NCI-H82 treated with DMSO at 0.1 percent for 48 hours (cell line): Measurements from ENCODE around the gene LUZP2.

Source experiments
- DNase-seq: peaks from one replicate; lab custom pipeline; 2025; ENCODE audit not compliant: unreplicated experiment; lab: John Stamatoyannopoulos, UW

The LUZP2 gene

DNA sequence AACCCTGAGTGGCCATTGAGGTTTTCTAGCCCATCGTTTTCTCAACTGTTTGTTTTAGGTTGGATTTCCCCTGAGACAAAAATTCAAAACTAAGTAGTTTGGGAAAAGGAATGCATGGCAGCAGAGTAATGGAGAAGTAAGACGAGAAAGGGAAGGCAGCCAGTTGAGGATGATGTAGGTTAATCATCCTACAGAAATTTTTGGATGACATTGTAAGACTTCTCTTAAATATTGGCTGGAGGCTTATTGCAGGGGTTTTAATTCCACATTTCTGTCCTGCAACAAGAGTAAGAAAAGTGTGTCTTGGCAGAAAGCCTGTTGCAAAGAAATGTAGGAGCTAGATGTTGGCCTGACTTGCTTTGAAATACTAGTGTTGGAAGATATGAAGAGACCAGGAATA is 308.8 kb downstream of the LUZP2 start:
- no peak for DNase-seq

DNA sequence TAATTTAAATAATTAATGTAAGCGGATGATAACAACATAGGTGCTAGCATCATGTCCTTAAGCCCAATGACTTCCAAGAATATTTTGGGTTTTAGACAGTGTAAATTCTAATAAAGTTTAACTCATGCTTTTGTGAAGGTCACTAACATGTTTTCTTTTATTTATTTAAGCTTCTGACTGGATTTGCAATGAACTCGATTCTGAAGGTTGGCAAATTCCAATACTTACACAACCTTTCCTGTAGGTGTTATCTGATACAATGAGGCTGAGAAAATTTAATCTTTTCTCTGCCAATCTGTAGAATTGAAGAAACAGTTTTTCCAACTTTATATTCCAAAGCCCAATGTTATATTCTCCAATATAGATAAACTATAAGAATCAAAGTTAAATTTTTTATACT is 311.3 kb downstream of the LUZP2 start:
- no peak for DNase-seq

DNA sequence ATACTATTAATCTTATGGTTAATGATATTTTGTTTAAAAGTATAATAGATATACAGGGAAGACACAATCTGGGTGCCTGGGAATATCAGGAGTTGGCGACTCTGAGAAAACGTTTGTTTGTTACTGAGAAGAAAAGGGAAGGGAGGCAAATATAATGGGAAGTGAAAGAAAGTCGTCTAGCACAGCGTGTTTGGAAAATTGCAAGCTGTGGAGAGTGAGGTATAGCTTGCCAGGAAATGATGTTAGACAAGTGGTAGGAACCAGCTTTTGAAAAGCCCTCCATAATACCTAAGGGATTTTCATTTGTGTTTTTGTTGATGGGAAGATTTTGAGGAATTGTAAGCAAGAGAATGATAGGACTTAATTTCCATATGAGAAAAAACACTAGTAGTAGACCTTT is 322.2 kb downstream of the LUZP2 start:
- no peak for DNase-seq

DNA sequence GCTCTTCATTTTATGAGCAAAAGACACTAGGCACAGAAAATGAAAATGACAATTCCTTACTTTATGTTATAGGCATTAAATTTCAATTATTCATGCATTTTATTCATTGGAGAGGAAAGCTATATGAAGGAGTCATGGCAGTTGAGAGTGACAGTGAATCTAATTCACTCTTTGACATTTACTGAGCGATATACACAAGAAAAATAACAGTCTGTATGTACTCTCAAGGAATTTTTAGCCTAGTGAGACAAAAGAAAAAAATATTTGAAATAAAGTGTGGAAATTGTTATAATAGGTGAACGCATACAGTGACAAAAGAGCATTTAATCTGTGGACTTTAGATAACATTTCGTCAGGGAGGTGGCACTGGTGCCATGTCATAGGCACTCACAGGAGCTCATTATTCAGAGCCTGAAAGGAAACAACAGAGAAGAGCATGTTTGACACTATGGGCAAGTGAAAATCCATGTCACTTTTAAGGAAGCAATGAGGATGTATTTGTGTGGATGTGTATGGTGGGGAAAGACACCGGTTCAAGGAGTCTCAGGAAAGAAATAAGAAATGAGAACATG is 323.1 kb downstream of the LUZP2 start:
- no peak for DNase-seq

DNA sequence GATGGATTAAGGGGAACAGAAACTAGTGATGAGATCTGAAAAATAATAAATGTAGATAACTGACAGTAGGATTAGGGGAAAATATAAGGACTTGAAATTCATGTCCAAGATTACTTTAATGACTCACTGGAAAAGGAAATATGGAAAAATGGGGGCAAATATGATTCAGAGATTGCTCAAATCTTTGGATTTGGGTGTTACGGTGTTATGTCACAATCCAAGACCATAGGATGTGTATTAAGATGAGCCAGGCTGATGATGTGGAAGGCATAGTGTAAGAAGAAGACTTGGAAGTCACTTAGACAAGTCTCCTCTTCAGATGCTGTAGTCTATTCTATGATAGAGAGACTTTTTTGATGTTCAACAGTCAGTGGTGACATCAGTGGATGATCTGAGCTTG is 323.7 kb downstream of the LUZP2 start:
- DNase-seq = no peak

DNA sequence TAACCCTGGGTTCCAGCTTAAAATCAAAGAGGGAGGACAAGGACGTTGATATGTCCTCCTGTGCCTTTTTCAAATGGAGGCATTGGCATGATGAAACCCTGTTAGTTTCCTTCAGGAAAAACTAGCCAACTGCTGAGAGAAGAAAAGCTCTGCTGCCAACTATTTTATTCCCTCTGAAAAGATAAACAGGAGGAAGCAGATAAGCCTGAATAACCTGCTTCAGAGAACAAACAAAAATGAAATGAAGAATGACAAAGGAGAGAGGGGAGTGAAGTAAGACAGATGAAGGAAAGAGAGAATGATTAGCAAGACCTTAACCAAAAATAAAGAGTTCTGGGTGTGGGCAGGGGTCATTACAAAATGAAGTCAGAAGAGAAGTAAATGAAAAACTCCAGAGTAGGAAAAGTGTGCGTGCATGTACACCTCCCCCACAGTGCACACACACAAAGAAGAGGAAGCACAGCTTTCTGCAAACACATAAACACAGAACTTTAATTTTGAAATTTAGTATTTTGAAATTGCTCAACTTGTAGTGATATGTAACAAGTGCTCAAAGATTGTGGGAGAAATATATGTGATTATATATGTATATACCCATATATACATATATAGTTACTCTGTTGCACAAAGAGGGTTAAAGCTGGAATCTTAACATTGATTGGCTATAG is 332.2 kb downstream of the LUZP2 start:
- DNase-seq = no peak

DNA sequence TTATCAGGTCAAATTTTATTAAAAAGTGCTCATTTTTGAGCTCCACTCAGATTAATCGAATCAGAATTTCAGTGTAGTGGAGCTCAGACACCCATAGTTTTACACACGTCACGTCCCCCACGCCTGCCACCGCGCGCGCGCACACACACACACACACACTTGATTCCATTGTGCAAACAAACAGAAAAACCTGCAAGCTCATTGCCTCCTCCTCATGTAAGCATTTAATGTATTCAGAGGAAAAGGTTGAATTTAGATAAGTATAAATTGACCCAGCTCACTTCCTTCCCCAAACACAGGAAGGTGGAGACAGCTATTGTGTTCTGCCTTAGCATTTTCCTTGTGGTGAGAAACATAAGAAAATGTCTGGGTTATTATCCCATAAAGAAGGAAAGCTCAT is 336.7 kb downstream of the LUZP2 start:
- DNase-seq = no peak

DNA sequence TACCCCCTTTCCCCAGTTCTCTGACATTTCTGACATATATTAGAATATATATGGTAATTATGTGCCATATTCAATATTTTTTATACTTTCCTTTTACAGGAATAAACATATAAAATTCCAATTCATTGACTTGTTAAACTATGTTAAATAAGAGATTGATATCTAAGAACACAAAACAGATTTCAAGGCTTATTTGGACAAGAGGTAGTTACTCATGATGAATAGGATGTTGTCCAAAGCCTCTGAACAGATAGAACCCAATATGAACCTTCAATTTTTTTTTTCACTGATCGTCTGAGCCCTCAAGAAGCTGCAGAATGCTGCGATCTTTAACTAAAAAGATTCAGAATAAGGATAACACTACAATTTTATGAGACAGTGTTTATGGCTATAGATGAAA is 340.3 kb downstream of the LUZP2 start:
- no peak for DNase-seq

DNA sequence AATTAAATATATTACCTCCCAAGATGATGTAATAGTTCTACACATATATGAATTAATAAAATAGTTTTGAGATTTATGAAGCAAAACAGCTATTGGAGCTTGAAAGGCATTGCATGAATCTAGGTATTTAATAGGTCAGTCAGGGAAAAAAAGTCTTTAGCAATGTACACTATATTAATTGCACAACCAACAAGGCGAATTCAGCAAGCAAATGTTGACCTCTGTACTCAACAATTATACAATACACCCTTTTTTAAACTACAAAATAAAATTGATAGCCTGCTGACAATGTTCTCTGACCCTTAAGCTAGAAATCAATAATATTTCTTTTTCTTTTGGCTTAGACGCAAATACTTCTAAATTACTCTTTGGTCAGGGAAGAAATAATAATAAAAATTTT is 345.5 kb downstream of the LUZP2 start:
- no peak for DNase-seq

DNA sequence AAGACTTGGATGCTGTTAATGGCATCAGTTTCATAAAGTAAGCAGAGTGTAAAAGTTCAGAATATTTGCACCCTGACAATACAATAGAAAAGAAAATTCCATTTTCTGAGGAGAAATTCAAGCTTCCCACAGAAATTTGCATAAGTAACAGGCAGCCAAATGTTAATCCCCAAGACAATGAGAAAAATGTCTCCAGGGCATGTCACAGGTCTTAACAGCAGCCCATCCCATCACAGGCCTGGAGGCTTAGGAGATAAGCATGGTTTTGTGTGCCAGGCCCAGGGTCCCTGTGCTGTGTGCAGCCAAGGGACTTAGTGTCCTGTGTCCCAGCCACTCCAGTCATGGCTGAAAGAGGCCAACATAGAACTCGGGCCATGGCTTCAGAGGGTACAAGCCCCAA is 347.6 kb downstream of the LUZP2 start:
- DNase-seq = no peak

DNA sequence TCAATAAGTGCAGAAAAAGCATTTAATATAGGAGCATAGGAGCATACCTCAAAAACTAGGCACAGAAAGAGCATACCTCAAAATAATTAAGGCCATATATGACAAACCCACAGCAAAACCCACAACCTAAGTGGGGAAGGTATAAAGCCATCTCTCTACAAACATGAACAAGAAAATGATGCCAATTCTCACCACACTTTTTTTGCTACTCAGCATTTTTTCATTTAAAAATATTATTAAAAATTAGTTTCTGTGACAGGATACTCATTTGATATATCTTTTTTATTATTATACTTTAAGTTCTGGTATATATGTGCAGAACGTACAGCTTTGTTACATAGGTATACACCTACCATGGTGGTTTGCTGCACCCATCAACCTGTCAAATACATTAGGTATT is 352.0 kb downstream of the LUZP2 start:
- no peak for DNase-seq

DNA sequence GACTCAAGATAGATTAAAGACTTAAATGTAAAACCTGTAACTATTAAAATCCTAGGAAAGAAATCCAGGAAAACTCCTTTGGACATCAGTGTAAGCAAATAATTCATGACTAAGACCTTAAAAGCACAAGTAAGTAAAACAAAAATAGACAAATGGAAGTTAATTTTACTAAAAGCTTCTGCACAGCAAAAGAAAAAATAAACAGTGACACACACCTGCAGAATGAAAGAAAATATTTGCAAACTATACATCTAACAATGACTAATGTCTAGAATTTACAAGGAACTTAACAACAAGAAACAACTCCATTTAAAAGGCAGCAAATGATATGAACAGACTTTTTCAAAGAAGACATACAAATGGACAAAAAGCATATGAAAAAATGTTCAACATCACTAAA is 359.1 kb downstream of the LUZP2 start:
- no peak for DNase-seq

DNA sequence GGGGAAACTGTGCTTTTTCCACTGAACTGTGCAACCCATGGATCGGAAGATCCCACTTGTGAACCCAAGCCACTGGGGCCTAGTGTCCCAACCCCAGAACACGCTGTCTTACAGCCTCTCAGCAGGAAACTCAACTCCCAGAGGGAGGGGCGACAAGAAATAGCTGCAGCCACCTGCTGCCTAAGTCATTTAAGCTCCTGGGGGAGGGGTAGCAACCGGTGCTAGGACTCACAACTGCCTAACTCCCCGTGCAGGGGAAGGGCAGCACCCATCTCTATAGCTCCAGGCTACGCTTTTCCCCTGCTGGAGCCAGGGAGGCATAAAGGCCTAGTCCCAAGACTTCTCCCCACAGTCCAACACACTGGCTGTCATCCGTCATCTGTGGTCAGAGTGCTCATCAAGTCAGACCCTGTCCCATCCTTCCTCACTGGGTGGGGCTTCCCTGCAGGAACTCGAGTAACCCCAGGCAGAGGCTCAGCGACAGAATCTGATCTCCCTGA is 363.0 kb downstream of the LUZP2 start:
- no peak for DNase-seq

DNA sequence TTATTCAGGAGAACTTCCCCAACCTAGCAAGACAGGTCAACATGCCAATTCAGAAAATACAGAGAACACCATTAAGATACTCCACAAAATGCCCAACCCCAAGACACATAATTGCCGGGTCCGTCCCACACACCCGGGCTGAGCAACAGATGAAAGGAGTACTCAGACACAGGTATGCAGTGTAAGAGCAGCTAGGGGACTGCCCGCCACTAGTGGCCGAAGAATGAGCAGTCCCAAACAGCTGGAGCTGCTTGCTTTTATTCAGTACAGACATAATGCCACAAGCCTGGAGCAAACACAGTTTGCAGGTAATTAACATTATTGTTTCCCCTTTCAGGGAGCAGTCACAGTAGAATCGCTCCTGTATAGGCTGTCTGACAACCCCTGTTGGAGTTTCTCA is 364.6 kb downstream of the LUZP2 start:
- no peak for DNase-seq

DNA sequence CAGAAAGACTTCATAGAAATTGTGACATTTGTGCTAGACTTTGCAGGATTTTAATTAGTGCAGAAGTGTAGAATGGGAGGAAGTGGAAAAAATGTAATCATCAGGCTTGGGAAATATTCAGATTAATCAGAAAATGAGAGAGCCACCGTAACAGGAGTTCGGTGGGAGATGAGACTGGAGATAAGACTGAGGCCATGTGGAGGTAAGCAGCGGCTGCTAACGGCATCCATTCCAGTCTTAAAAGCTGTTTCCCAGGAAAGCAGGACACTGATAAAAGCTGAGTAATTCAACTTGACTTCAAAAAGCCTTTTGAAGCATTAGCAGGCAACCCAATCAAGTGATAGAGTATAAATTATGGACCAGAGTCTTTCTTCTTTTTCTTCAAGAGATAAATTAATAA is 369.9 kb downstream of the LUZP2 start:
- no peak for DNase-seq

DNA sequence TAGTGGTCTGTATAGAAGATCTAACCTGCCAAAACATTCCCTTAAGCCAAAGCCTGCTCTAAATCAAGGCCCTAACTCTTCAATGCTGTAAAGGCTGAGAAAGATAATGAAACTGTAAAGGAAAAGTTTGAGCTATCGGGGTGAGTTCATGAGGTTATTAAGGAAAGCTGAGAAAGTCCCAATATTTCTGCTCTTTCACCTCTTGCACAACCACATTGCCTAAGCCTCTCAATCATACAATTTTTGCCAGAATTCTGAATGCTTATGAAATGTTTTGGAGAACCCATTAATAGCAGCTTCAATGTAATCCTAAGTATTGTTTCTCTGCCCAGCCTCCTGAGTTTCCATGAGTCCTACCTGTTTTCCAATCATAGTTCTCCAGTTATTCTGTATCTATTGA is 373.2 kb downstream of the LUZP2 start:
- DNase-seq = no peak

DNA sequence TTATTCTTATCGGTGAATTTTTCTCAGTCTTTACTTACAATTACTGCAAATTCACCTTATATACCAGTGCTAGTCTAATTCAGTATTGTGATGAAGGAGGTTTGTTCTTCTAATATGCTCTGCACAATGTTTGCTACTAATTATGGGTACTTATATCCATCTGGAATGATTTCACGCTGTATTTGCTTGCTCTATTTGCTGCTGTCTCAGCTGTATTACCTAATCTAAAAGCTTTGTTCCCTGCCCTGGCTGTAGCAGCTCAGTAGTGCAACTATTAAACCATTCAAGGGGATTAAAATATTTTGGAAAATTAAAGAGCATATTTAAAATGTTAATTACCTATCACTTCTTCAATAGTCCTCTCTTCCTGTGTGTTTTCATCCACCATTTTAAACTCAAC is 375.3 kb downstream of the LUZP2 start:
- no peak for DNase-seq

DNA sequence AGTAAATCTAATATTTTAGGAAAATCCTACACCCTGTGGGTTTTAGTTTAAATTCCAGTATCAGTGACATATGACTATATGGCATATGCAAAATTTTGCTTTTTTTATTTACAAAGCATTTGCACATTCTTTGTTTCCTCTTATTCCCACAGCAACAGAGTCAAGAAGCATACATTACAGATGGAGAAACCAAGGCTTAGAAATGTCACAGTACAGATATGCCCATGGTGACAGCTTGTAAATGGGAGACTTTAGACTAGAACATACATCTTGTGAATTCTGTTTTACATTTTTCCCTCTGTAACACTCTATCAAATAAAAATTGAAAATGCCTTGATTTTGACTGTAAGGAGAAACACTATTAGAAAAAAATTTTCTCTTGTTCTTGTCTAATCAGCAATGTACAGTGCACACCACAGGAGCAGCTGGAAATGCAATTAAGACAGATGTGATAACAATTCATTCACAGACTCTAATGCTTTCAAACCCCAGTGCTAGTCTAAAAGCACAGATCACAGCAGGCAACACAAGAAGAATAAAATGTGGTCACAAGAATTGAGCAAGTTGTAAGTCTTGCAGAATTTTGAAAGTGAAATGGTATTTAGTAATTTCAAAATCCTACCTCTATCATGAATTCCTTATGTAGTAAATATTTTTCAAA is 375.9 kb downstream of the LUZP2 start:
- DNase-seq = no peak

DNA sequence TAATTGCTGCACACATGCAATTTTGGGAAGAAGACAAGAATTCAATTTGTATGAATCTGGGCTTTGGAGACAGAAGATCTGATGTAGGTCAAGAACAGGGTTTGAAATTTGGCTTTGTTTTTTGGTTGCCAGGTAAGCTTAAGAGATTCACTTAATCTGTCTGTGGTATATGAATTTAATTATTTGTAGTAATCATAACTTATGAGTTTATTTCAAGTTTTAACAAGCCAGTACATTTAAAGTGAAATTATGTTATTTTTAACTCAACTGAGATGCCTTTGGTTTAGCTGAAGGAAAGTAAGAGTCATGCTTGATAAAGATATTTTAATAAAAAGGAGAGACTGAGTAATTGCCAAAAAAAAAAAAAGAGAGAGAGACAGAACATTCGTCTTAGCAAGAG is 384.1 kb downstream of the LUZP2 start:
- DNase-seq = no peak

DNA sequence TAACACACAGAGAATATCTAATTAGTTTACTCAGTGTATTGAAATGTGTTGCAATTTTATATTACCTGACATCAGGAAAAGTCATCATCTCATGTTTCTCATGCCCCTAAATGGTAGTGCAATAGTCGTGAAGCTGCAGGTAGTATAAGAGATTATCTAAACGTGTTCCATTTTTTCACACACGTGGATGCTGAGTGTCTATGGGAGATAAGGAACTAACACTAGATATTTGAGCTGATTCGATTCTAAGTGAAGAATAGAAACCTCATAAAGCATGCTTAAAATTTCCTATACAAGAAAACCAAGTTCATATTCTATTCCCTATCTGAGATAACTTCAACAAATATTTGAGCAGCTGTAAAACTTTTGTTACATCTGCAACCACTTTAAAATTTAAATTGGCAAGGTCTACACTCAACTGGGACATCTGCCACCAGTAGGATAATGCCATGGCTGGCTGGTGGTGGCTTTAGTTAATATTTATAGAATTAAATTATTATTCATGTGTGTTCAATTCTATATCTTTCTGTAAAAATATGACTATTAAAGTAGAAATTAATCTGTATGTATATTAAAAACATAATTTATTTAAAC is 388.8 kb downstream of the LUZP2 start:
- DNase-seq = no peak

DNA sequence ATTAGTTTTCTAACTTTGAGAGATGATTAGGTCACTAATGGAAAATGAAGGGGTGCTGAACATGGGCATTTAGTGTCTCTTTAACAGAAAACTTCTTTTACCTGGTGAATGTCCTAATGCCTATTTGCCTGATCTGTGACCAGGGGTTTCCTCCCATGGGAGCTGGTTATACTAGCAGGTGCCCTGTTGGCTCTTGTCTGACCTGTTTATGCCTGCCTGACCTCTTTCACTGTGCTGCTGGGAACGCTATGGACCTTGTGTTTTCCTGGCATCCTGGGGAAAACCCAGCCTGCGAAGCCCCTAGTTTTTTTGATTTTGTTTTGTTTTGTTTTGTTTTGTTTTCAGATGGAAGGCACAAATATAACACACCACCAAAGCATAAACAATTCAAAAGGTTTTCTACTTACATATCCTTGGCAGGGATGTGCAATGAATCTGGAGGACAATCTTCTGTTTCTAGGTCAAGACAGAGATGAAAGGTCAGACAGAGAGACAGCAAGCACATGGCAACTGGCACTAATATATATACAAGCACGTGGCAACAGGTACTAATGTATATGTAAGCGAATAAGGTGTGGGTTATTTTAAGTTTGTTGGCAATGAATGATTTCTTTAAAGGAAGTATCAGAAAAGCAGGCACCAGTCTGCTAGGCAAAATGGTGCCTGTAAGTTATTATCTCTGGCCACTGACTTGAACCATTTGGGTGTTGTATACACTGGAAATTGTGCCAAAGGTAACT is 390.2 kb downstream of the LUZP2 start:
- no peak for DNase-seq

DNA sequence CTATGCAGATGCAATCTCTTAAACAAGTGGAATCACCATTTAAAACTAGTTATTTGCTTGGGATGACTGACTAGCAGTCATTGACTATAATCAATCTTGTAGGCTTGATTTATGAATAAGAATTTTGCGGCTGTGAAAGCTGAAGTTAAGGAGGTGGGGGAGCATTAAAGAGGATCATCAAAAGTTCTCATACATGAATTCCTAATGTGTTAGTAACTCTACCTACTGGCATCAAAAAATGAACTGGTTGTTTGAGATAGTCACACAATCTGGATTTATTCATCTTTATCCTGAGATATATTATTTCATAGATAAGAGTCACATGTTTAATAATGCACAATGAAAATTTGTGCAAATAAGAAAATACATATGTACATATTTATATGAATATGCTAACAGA is 393.6 kb downstream of the LUZP2 start:
- DNase-seq = no peak
